Smooth muscle cell (in vitro differentiated cells): ENCODE measurements around the gene ARHGDIG. TPM values are rescaled to one million over a fixed set of nuclear protein-coding genes. Genes with fewer than 3 reads are reported as not detected.

Experiments
- DNase-seq: peaks from one replicate; lab custom pipeline; 2025; ENCODE audit not compliant: unreplicated experiment; lab: John Stamatoyannopoulos, UW
- H2AFZ ChIP-seq: fragments of 200-600 bp; sonication (generic); 2 replicates; pipeline ENCODE4 v1.6.0; 2016; ENCODE audit warnings: antibody characterized with exemption, low read depth, mild to moderate bottlenecking
- H3F3A ChIP-seq: fragments of 200-600 bp; sonication (generic); 2 replicates; pipeline ENCODE4 v1.6.0; 2017; ENCODE audit warnings: antibody characterized with exemption, low read depth
- H3K27ac ChIP-seq: fragments of 200-600 bp; sonication (generic); 2 replicates; pipeline ENCODE4 v1.5.1; 2016; ENCODE audit warnings: low read depth, mild to moderate bottlenecking
- H3K27me3 ChIP-seq: fragments of 200-600 bp; sonication (generic); 2 replicates; pipeline ENCODE4 v1.6.1; 2016; ENCODE audit warnings: low read depth, mild to moderate bottlenecking
- H3K36me3 ChIP-seq: fragments of 200-600 bp; sonication (generic); 2 replicates; pipeline ENCODE4 v1.5.1; 2016; ENCODE audit warnings: low read depth
- H3K4me1 ChIP-seq: fragments of 200-600 bp; sonication (generic); 2 replicates; pipeline ENCODE4 v1.5.1; 2016; ENCODE audit warnings: low read depth
- H3K4me2 ChIP-seq: fragments of 200-600 bp; sonication (generic); 2 replicates; pipeline ENCODE4 v1.6.0; 2016; ENCODE audit warnings: mild to moderate bottlenecking
- H3K4me3 ChIP-seq: fragments of 200-600 bp; sonication (generic); 2 replicates; pipeline ENCODE4 v1.5.1; 2016; ENCODE audit warnings: mild to moderate bottlenecking
- H3K79me2 ChIP-seq: fragments of 200-600 bp; sonication (generic); 2 replicates; pipeline ENCODE4 v1.6.0; 2016; ENCODE audit warnings: low read depth, mild to moderate bottlenecking
- H3K9ac ChIP-seq: fragments of 200-600 bp; sonication (generic); 2 replicates; pipeline ENCODE4 v1.6.0; 2016; ENCODE audit warnings: low read depth
- H3K9me3 ChIP-seq: fragments of 200-600 bp; sonication (generic); replicated peaks from 2 replicates; pipeline ENCODE4 v1.5.1; 2016; ENCODE audit warnings: low read depth
- H4K20me1 ChIP-seq: fragments of 200-600 bp; sonication (generic); 2 replicates; pipeline ENCODE4 v1.6.0; 2016; ENCODE audit warnings: low read depth
- CTCF ChIP-seq: fragments of 200-600 bp; sonication (generic); IDR thresholded peaks from 2 replicates; pipeline ENCODE4 v1.5.1; 2017; ENCODE audit warnings: borderline replicate concordance, mild to moderate bottlenecking, antibody characterized with exemption; ENCODE audit not compliant: insufficient read depth, poor library complexity, severe bottlenecking
- WGBS: methylation state at CpG from one replicate; pipeline ENCODE4 v1.1.7; 2016; ENCODE audit warnings: low lambda C conversion rate; 5-methylcytosine and 5-hydroxymethylcytosine counted together
- polyA plus RNA-seq: library from polyadenylated mRNA; unstranded; fragments of >200 nt; fragmentation: Nextera tagmentation; extraction: Ambion mirVana; gene quantifications from 2 replicates; pipeline ENCODE4 v1.2.1, GENCODE V29; 2016
- total RNA-seq: library from RNA; depleted of rRNA; stranded (reverse); fragments of >200 nt; gene quantifications from 2 replicates; pipeline ENCODE4 v1.2.3, GENCODE V29; 2014

The ARHGDIG gene
- total and polyA plus RNA-seq, 2 experiments from 2014 or later: 0.58 to 2.9 TPM

- WGBS: 97% methylated on average over 21 of the region's 21 CpGs
- H3K9ac ChIP-seq: no peak overlapping the region
- H3K79me2 ChIP-seq: peaks cover 2% of the 10 kb centered on the region
- DNase-seq: no peak
- H3K27me3 ChIP-seq: no peaks in the 10 kb centered on the region
- no peak for TF ChIP-seq CTCF
- no peaks in the 10 kb centered on the region for H3K9me3 ChIP-seq
- H3K4me1 ChIP-seq: no peaks in the 10 kb centered on the region
- no peak overlapping the region for H3K4me3 ChIP-seq
- no peak overlapping the region for H2AFZ ChIP-seq
- no peaks in the 10 kb centered on the region for H3F3A ChIP-seq
- H3K36me3 ChIP-seq: no peaks in the 10 kb centered on the region
- no peak overlapping the region for H3K27ac ChIP-seq
- H3K4me2 ChIP-seq: no peak overlapping the region
- H4K20me1 ChIP-seq: peaks cover 29% of the 10 kb centered on the region
Observed at GRCh38 chr16:307691-308312, 27.4 kb downstream of the ARHGDIG start.

- DNase-seq: no peak
- Histone ChIP-seq H3K4me1 (no peaks in the 10 kb centered on the region), H3K4me2 (no peak overlapping the region), H3K27ac (no peak overlapping the region), H3F3A (no peaks in the 10 kb centered on the region), H3K27me3 (no peaks in the 10 kb centered on the region), H3K4me3 (no peak overlapping the region), H3K79me2 (peaks cover 2% of the 10 kb centered on the region), H2AFZ (no peak overlapping the region), H3K36me3 (no peaks in the 10 kb centered on the region), H3K9me3 (no peaks in the 10 kb centered on the region), H3K9ac (no peak overlapping the region), H4K20me1 (peaks cover 32% of the 10 kb centered on the region)
- WGBS: 97% methylated on average over 7 of the region's 7 CpGs
- no peak for TF ChIP-seq CTCF
Observed at GRCh38 chr16:309476-309875, 29.1 kb downstream of the ARHGDIG start.

GRCh38 chr16:311725-312124, 31.3 kb downstream of the ARHGDIG start:
- Histone ChIP-seq H3K4me2 (no peak overlapping the region), H3K9ac (no peak overlapping the region), H3K4me1 (no peaks in the 10 kb centered on the region), H3F3A (no peaks in the 10 kb centered on the region), H3K36me3 (no peaks in the 10 kb centered on the region), H3K9me3 (no peaks in the 10 kb centered on the region), H3K27me3 (no peaks in the 10 kb centered on the region), H2AFZ (no peak overlapping the region), H3K4me3 (no peak overlapping the region), H3K79me2 (peaks cover 20% of the 10 kb centered on the region), H3K27ac (no peak overlapping the region), H4K20me1 (peaks cover 54% of the 10 kb centered on the region)
- DNase-seq: no peak
- TF ChIP-seq CTCF: no peak
- 97% methylated on average over 15 of the region's 15 CpGs for WGBS

- Histone ChIP-seq H3K4me2 (no peak overlapping the region), H3K36me3 (no peaks in the 10 kb centered on the region), H3K9me3 (no peaks in the 10 kb centered on the region), H3F3A (no peaks in the 10 kb centered on the region), H3K27ac (no peak overlapping the region), H3K27me3 (no peaks in the 10 kb centered on the region), H4K20me1 (peaks cover 68% of the 10 kb centered on the region), H3K4me1 (no peaks in the 10 kb centered on the region), H3K79me2 (peaks cover 31% of the 10 kb centered on the region), H3K4me3 (no peak overlapping the region), H3K9ac (no peak overlapping the region), H2AFZ (no peak overlapping the region)
- DNase-seq: no peak
- 97% methylated on average over 16 of the region's 16 CpGs for WGBS
- no peak for TF ChIP-seq CTCF
Observed at GRCh38 chr16:314351-314750, 34.0 kb downstream of the ARHGDIG start.
